Lower leg skin (tissue), 4 donors: ENCODE results near the gene MYBPH. TPM values are rescaled to one million over a fixed set of nuclear protein-coding genes. Genes with fewer than 3 reads are reported as not detected.

Source experiments
- DNase-seq, 2 donors: peaks; one replicate each; pipeline ENCODE4 v3.0.0-alpha.2; 2019; ENCODE audit warnings: low spot score in 2 of 2
- H3K4me3 ChIP-seq: fragments of 200-600 bp; sonication (generic); 2 replicates; pipeline ENCODE4 v1.5.1; 2017; ENCODE audit warnings: mild to moderate bottlenecking, low read depth; ENCODE audit not compliant: poor library complexity, severe bottlenecking
- POLR2A ChIP-seq, 2 donors: fragments of 450-650 bp; IDR thresholded peaks; one replicate each; pipeline ENCODE4 v1.6.1; 2016 to 2017; ENCODE audit warnings: antibody characterized with exemption in 2 of 2, mild to moderate bottlenecking in 1 of 2, moderate library complexity in 1 of 2
- WGBS, 2 donors: methylation state at CpG; one replicate each; pipeline ENCODE4 v1.1.5; 2018; 5-methylcytosine and 5-hydroxymethylcytosine counted together
- intact Hi-C: fragments of 100-400 bp; cut with DNase I; formaldehyde crosslinking; loops from one replicate; pipeline ENCODE4 v1.15.0; 2023; ENCODE audit warnings: low total_unique reads
- total RNA-seq, 4 donors: library from RNA; depleted of rRNA; stranded (reverse); fragments of >200 nt; gene quantifications; one replicate each; pipeline ENCODE4 v1.1.0, GENCODE V29; 2016
- TF ChIP-seq, protein P1 (sequence below), 3 donors: fragments of 450-650 bp; IDR thresholded peaks; one replicate each; pipeline ENCODE4 v1.5.1; 2016; ENCODE audit warnings: antibody characterized with exemption in 3 of 3, mild to moderate bottlenecking in 3 of 3, moderate library complexity in 2 of 3

MYBPH gene
- total RNA-seq, 4 donors from 2014 or later, result not detected

DNA sequence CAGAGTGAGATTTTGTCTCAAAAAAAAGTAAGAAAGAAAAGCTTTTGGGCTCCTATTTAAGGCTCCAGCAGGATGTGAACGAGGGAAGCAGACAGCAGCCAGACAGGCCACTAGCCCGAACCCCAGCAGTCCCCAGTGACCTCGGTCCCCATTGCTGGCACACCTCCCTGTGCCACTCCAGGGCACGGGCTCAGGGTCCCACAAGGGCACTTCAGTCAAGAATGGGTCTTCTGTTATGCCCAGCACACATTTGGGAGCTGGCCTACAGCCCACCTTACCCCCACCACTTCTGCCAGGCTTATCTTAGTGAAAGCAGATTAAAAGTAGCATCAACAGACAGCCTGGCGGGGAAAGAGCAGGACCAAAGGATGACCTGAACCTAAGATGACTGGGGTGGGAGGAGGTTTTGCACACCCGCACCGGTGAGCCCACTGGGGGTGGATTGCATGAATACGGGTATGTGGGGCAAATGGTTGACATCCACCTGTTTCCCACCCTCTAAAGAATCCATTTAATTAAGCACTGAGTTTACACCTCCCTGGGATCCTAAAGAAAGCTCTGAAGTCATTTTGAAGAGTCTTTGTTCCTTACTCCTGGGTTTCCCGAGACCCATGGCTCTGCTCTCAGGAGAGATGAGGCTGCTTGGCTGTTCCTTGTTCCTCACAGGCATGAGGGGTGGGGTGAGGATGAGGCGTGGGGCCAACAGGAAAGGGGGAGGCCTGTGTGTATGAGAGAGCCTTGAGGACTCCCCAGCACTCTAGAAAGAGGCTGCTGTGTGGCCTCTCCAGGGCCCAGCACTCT lies 6.2 kb upstream of the MYBPH start:
- DNase-seq, result no peak
- WGBS, 2 donors, result 53 to 76% methylated on average over 10 of the region's 10 CpGs
- TF ChIP-seq, protein P1, sequence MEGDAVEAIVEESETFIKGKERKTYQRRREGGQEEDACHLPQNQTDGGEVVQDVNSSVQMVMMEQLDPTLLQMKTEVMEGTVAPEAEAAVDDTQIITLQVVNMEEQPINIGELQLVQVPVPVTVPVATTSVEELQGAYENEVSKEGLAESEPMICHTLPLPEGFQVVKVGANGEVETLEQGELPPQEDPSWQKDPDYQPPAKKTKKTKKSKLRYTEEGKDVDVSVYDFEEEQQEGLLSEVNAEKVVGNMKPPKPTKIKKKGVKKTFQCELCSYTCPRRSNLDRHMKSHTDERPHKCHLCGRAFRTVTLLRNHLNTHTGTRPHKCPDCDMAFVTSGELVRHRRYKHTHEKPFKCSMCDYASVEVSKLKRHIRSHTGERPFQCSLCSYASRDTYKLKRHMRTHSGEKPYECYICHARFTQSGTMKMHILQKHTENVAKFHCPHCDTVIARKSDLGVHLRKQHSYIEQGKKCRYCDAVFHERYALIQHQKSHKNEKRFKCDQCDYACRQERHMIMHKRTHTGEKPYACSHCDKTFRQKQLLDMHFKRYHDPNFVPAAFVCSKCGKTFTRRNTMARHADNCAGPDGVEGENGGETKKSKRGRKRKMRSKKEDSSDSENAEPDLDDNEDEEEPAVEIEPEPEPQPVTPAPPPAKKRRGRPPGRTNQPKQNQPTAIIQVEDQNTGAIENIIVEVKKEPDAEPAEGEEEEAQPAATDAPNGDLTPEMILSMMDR (IDR thresholded peaks at IDR 0.05), result no peak
- no peak for TF ChIP-seq POLR2A (IDR thresholded peaks at IDR 0.05)
- intact Hi-C loops, result no loop called here
- H3K4me3 ChIP-seq, result no peak overlapping the region

DNA sequence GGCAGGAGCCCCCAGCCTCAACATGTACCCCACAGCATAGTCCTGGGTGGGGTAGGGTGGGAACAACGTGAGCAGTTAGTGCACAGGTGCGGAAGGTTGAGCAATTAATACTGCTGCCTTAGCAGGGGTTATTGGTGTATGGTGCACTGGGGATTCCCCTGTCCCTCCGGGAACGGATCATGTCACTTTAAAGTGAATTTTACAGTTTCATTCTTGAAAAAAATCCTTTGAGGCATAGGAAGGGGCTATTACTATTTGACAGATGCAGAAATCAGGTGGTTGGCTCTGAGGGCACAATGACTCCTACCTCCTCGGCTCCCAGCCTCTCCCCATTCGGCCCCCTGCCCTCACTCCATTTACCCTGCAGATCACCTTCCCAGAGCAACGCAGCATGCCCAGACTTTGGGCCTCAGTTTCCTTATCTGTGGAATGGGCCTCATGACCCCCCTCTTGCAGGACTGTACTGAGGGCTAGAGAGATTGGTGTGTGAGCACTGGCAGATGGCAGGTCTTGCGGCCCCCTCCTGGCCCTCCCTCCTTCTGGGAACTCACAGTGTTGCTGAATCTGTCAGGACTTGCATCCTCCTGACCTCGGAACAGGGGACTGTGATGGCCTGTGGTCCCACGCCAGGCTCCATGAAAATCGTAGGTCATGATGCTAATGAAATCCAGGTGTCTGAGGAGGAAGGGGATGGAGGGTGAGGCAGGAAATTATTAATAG lies 5.1 kb upstream of the MYBPH start:
- intact Hi-C loops, result no loop called here
- 69 to 79% methylated on average over 10 to 11 of the region's 11 CpGs for WGBS, 2 donors
- H3K4me3 ChIP-seq, result no peak overlapping the region
- DNase-seq, result no peak
- no peak for TF ChIP-seq POLR2A (IDR thresholded peaks at IDR 0.05)
- TF ChIP-seq, protein P1 (IDR thresholded peaks at IDR 0.05), result no peak

DNA sequence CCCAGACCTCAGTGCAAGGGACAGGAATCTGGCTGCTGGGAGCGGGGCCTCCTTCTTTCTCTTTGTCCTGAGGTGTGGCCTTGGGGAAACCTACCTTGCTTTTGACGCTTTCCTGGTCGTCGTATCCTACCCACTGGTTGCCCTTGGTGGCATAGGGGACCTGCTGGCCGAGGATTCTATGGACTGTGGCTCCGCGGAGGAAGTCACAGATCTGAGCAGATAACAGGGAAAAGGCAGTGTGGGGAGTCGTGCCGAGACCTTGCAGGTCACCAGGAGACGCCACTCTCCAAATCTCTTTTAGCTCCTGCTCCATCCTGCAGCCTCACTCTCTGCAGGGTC lies 4.0 kb upstream of the MYBPH start:
- intact Hi-C loops, result no loop called here
- no peak overlapping the region for H3K4me3 ChIP-seq
- TF ChIP-seq POLR2A (IDR thresholded peaks at IDR 0.05), result no peak
- DNase-seq, result no peak
- 94 to 97% methylated on average over 10 of the region's 10 CpGs for WGBS, 2 donors

DNA sequence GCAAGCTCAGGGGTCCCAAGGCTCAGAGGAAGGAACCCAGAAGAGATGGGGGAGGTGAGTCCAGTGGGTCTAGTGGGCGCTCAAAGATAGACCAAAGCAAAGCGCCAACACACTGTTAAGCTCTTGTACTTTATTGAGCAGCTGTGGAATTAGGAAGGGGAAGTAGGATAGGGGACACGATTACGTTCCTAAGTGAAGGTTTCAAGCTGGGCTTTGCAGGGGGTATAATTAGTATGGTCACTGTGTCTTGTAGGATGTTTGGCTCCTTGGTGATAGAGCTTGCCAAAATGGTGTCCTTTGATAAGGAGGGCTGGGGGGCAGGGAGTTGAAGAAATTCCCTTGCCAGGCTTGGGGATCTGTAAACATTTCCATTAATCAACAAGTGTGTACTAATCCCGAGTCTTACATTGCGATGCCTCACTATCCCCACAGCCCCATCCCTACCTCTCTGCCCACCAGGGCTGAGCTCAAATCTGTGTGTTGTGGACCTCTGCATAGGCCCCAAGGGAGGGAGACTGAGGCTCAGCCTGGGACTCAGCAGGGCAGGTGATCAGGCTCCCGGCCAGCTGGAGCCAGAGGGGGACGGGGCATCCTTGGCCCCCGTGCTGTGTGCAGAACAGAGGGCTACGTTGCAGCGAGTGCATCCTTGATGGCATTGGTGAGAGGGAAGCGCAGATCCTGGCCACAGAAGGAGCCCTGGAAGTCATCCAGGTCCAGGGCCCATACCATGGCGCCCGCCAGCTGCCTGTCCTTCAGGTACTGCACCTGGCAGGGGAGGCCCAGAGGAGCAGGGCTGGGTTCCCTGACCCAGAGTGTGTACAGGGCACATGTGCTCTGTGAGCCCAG lies 3.4 kb upstream of the MYBPH start:
- no peak for DNase-seq
- 95 to 96% methylated on average over 8 to 14 of the region's 14 CpGs for WGBS, 2 donors
- intact Hi-C loops, result no loop called here
- H3K4me3 ChIP-seq, result no peak overlapping the region
- TF ChIP-seq, protein P1 (IDR thresholded peaks at IDR 0.05), result no peak
- no peak for TF ChIP-seq POLR2A (IDR thresholded peaks at IDR 0.05)

DNA sequence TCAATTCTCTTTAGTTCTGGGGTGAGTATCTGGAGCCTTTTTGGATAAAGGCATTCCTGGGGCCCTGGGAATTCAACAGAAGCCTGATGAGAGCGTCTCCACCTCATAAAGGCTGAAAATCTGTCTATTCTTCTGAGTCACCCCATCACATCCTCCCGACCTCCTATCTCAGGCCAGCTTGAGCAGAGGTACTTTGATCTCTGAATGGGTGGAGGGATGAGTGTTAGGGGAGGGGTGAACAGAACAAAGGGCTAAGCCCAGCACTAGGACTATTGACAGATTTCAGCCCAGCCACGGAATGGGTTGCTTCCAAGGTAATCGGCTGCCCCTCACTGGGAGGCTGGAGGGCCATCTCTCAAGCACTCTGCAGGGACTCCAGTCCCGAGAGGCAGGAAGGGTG lies 2.5 kb upstream of the MYBPH start:
- intact Hi-C loops, result no loop called here
- no peak overlapping the region for H3K4me3 ChIP-seq
- 73 to 82% methylated on average over 5 of the region's 5 CpGs for WGBS, 2 donors
- TF ChIP-seq POLR2A (IDR thresholded peaks at IDR 0.05), result no peak
- TF ChIP-seq, protein P1 (IDR thresholded peaks at IDR 0.05), result no peak
- DNase-seq, result no peak
